HCT116 (cell line): ENCODE measurements around the gene CXADR.

Experiments
- CBX3 ChIP-seq: IDR thresholded peaks from 2 replicates; pipeline ENCODE4 v1.6.1; 2012; ENCODE audit warnings: low read depth
- EZH2 ChIP-seq: fragments of 200-600 bp; sonication (generic); IDR thresholded peaks from 2 replicates; pipeline ENCODE4 v1.6.1; 2017; ENCODE audit warnings: antibody characterized with exemption, mixed run types
- EZH2phosphoT487 ChIP-seq: fragments of 200-600 bp; IDR thresholded peaks from 2 replicates; pipeline ENCODE4 v1.6.1; 2018; ENCODE audit warnings: antibody characterized with exemption, borderline replicate concordance
- FOSL1 ChIP-seq: IDR thresholded peaks from 2 replicates; pipeline ENCODE4 v1.6.1; 2012; ENCODE audit warnings: low read depth
- POLR2A ChIP-seq: IDR thresholded peaks from 2 replicates; pipeline ENCODE4 v1.7.0; 2011; ENCODE audit warnings: borderline replicate concordance; ENCODE audit not compliant: insufficient read depth, insufficient read length; ENCODE audit errors: extremely low read depth
- POLR2AphosphoS5 ChIP-seq: IDR thresholded peaks from 2 replicates; pipeline ENCODE4 v1.6.1; 2011; ENCODE audit warnings: mild to moderate bottlenecking, low read depth, low read length, moderate library complexity
- YY1 ChIP-seq: IDR thresholded peaks from 2 replicates; pipeline ENCODE4 v1.6.1; 2011; ENCODE audit warnings: low read length, low read depth, moderate library complexity, mild to moderate bottlenecking; ENCODE audit not compliant: insufficient replicate concordance; ENCODE audit errors: extremely low read depth
- ZNF274 ChIP-seq: fragments of 200-500 bp; sonication (Bioruptor generic); IDR thresholded peaks from 2 replicates; pipeline ENCODE4 v1.6.1; 2014; ENCODE audit warnings: mild to moderate bottlenecking, low read depth, low read length, inconsistent platforms
- TF ChIP-seq, protein P1 (sequence below), 3 experiments: fragments of 200-600 bp in 1 of 3; sonication (generic) in 1 of 3; IDR thresholded peaks in 2 of 3; conservative IDR thresholded peaks in 1 of 3; 2 replicates each; pipeline ENCODE4 v1.5.1; 2012 to 2017; ENCODE audit warnings: low read depth in 2 of 3, low read length in 2 of 3, antibody characterized with exemption in 1 of 3, borderline replicate concordance in 1 of 3, control low read depth in 1 of 3, mild to moderate bottlenecking in 1 of 3, mixed read lengths in 1 of 3, mixed run types in 1 of 3, moderate library complexity in 1 of 3; ENCODE audit not compliant: insufficient read depth in 1 of 3
- TF ChIP-seq, protein P2 (sequence below): IDR thresholded peaks from 2 replicates; pipeline ENCODE4 v1.6.1; 2011; ENCODE audit warnings: mild to moderate bottlenecking, low read length, moderate library complexity; ENCODE audit not compliant: insufficient replicate concordance; ENCODE audit errors: extremely low read depth

DNA sequence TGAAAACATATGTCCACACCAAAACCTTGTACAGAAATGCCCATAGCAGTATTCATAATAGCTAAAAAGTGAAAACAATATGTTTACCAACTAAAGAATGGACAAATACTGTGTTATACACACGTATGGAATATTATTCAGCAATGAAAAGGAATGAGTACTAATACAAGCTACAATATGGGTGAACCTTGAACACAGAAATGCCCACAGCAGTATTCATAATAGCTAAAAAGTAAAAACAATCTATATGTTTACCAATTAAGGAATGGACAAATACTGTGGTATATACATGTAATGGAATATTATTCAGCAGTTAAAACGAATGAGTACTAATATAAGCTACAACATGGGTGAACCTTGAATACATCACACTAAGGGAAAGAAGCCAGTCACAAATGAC, 96.8 kb downstream of the CXADR start:
- TF ChIP-seq, protein P1, sequence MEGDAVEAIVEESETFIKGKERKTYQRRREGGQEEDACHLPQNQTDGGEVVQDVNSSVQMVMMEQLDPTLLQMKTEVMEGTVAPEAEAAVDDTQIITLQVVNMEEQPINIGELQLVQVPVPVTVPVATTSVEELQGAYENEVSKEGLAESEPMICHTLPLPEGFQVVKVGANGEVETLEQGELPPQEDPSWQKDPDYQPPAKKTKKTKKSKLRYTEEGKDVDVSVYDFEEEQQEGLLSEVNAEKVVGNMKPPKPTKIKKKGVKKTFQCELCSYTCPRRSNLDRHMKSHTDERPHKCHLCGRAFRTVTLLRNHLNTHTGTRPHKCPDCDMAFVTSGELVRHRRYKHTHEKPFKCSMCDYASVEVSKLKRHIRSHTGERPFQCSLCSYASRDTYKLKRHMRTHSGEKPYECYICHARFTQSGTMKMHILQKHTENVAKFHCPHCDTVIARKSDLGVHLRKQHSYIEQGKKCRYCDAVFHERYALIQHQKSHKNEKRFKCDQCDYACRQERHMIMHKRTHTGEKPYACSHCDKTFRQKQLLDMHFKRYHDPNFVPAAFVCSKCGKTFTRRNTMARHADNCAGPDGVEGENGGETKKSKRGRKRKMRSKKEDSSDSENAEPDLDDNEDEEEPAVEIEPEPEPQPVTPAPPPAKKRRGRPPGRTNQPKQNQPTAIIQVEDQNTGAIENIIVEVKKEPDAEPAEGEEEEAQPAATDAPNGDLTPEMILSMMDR (IDR thresholded peaks at IDR 0.05 in 2 of 3, conservative IDR thresholded peaks at IDR 0.05 in 1 of 3; ENCODE audit: borderline replicate concordance in 1 of 3, insufficient read depth in 1 of 3, low read depth in 2 of 3, low read length in 2 of 3), result no peak
- TF ChIP-seq EZH2phosphoT487, result no peak
- no peak for TF ChIP-seq YY1
- no peak for TF ChIP-seq FOSL1
- no peak for TF ChIP-seq POLR2AphosphoS5
- TF ChIP-seq CBX3, result no peak
- no peak for TF ChIP-seq ZNF274
- TF ChIP-seq EZH2, result no peak
- TF ChIP-seq, protein P2, sequence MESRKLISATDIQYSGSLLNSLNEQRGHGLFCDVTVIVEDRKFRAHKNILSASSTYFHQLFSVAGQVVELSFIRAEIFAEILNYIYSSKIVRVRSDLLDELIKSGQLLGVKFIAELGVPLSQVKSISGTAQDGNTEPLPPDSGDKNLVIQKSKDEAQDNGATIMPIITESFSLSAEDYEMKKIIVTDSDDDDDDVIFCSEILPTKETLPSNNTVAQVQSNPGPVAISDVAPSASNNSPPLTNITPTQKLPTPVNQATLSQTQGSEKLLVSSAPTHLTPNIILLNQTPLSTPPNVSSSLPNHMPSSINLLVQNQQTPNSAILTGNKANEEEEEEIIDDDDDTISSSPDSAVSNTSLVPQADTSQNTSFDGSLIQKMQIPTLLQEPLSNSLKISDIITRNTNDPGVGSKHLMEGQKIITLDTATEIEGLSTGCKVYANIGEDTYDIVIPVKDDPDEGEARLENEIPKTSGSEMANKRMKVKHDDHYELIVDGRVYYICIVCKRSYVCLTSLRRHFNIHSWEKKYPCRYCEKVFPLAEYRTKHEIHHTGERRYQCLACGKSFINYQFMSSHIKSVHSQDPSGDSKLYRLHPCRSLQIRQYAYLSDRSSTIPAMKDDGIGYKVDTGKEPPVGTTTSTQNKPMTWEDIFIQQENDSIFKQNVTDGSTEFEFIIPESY, result no peak
- TF ChIP-seq POLR2A, result no peak
